GM13977 (cell line): Measurements from ENCODE around the gene GBP1.

Source experiments
- DNase-seq: peaks from one replicate; pipeline ENCODE4 v3.0.0; 2012; ENCODE audit warnings: low spot score
- CTCF ChIP-seq: IDR thresholded peaks from 2 replicates; pipeline ENCODE4 v1.5.1; 2012; ENCODE audit warnings: mild to moderate bottlenecking, control low read depth; ENCODE audit not compliant: insufficient read depth; ENCODE audit errors: extremely low read depth, missing control alignments
- in situ Hi-C: fragments of 300-500 bp; cut with MboI; formaldehyde crosslinking; loops from one replicate; pipeline ENCODE4 v1.12.0; 2022; ENCODE audit warnings: low sequenced_read_pairs, low pct_unique_long_range_greater_than_20kb, mixed read lengths, inconsistent platforms; ENCODE audit not compliant: unreplicated experiment

GBP1 gene

GRCh38 chr1:89005286-89006151, 59.5 kb downstream of the GBP1 start:
- DNase-seq = no peak
- no peak for TF ChIP-seq CTCF
- in situ Hi-C loops = no loop called here
